Loucy (cell line): ENCODE results near the gene RPL12.

ENCODE experiments used
- CTCF ChIP-seq: fragments of 200-600 bp; sonication (generic); conservative IDR thresholded peaks from 2 replicates; pipeline ENCODE4 v1.5.1; 2014; ENCODE audit warnings: mild to moderate bottlenecking, antibody characterized with exemption, low read length
- EZH2phosphoT487 ChIP-seq: fragments of 200-600 bp; IDR thresholded peaks from 2 replicates; pipeline ENCODE4 v1.6.1; 2018; ENCODE audit warnings: antibody characterized with exemption, mild to moderate bottlenecking, moderate library complexity, borderline replicate concordance

- TF ChIP-seq CTCF = no peak
- no peak for TF ChIP-seq EZH2phosphoT487
These were observed 30.1 kb downstream of the RPL12 start for GRCh38 chr9:127421057-127421456.
